NT2/D1 (cell line): ENCODE measurements around the gene LTBP1.

Experiments used
- SUZ12 ChIP-seq: IDR thresholded peaks from 2 replicates; pipeline ENCODE4 v1.6.1; 2011; ENCODE audit not compliant: insufficient read length, insufficient read depth; ENCODE audit errors: extremely low read depth
- YY1 ChIP-seq: IDR thresholded peaks from 2 replicates; pipeline ENCODE4 v1.6.1; 2011; ENCODE audit not compliant: insufficient read length, insufficient read depth

GRCh38 chr2:33142810-33143209, 196.1 kb downstream of the LTBP1 start:
- no peak for TF ChIP-seq YY1
- TF ChIP-seq SUZ12: no peak
